GM06990 (cell line): ENCODE data around the gene CHST9.
"Not testable (repeated sequence)": the region's sequence is repeated elsewhere in the genome, so short reads cannot be mapped to it uniquely, and the experiment has no call there.

Experiments used
- DNase-seq: peaks from one replicate; pipeline ENCODE4 v3.0.0-alpha.2; 2011; ENCODE audit not compliant: insufficient read length; ENCODE audit errors: extremely low read depth
- H3K27me3 ChIP-seq: replicated peaks from 2 replicates; pipeline ENCODE4 v1.6.0; 2011; ENCODE audit warnings: low read length; ENCODE audit not compliant: control insufficient read depth, insufficient read depth
- H3K36me3 ChIP-seq: 2 replicates; pipeline ENCODE4 v1.5.1; 2011; ENCODE audit warnings: low read length; ENCODE audit not compliant: control insufficient read depth, insufficient read depth
- H3K4me3 ChIP-seq: replicated peaks from 2 replicates; pipeline ENCODE4 v1.5.1; 2011; ENCODE audit warnings: low read depth, mild to moderate bottlenecking, control low read depth, low read length
- TF ChIP-seq, protein P1 (sequence below): IDR thresholded peaks from 2 replicates; pipeline ENCODE4 v1.5.1; 2011; ENCODE audit warnings: low read length, control low read depth, mild to moderate bottlenecking, inconsistent platforms; ENCODE audit not compliant: insufficient read depth, poor library complexity, severe bottlenecking

Gene CHST9

DNA sequence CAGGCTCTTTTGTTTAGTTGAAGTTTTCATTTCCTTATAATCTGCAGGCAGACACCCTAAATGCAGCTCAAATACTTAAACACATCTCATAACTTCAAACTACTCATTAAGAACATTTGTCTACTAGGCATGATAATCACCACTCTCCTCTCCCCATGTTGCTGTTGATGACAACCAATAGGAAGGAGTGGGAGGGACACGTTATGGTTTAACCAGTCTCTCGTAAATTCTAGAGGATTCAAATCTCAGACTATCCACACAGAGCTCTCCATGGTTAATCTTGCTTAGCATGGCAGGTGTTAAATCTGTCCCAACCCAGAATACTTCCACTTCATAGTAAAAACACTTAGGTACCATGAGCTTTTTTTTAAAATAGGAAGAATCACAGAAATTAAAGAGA lies 192.2 kb downstream of the CHST9 start:
- H3K36me3 ChIP-seq, result no peaks in the 10 kb centered on the region
- no peak for DNase-seq
- H3K4me3 ChIP-seq, result no peak overlapping the region
- no peaks in the 10 kb centered on the region for H3K27me3 ChIP-seq
- TF ChIP-seq, protein P1, sequence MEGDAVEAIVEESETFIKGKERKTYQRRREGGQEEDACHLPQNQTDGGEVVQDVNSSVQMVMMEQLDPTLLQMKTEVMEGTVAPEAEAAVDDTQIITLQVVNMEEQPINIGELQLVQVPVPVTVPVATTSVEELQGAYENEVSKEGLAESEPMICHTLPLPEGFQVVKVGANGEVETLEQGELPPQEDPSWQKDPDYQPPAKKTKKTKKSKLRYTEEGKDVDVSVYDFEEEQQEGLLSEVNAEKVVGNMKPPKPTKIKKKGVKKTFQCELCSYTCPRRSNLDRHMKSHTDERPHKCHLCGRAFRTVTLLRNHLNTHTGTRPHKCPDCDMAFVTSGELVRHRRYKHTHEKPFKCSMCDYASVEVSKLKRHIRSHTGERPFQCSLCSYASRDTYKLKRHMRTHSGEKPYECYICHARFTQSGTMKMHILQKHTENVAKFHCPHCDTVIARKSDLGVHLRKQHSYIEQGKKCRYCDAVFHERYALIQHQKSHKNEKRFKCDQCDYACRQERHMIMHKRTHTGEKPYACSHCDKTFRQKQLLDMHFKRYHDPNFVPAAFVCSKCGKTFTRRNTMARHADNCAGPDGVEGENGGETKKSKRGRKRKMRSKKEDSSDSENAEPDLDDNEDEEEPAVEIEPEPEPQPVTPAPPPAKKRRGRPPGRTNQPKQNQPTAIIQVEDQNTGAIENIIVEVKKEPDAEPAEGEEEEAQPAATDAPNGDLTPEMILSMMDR, result no peak

DNA sequence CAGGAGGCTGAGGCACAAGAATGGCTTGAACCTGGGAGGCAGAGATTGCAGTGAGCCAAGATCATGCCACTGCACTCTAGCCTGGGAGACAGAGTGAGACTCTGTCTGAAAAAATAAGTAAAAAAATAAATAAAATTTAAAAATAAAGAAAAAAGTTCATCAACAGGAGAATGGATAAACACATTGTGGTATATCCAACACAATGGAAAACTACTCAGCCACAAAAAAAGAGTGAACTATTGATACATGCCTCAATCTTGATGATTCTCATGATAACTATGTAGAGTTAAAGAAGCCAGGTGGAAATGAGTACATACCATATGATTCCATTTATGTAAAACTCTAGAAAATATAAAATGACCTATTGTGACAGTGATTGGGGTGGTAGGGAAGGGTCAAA lies 195.3 kb downstream of the CHST9 start:
- no peak for DNase-seq
- no peaks in the 10 kb centered on the region for H3K36me3 ChIP-seq
- H3K4me3 ChIP-seq, result no peak overlapping the region
- TF ChIP-seq, protein P1, result no peak
- H3K27me3 ChIP-seq, result no peaks in the 10 kb centered on the region

DNA sequence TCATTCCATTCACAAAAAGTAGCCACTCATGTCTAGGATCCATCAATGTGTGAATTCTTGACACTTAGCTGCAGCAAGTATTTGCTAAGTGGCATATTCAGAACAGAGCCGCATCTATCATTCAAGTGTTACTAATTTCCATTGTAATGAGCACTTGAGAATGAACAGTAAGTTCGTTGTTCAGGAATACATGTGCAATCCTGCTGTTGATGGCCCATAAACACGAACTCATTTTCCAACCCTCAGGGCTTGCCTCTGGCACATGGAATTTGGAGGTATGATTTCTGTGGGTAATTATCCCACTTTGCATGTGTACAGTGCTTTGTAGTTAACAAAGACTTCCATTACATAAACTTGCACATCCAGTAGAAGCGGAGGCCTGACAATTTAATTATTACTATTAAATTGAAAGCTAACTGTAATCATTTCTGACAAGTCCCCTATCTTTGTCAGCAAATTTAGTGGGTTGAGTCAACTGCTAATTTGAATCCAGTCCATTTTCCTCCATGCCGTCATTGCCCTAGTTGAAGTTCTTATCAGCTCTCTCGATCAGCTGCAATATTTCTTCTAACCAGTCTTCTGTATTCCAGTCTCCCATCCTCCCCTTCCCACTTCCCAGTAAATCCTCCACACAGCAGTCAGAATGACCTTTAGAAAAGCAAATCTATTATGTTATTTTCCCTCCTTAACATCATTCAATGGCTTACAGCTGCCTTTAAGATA lies 203.6 kb downstream of the CHST9 start:
- no peak for DNase-seq
- Histone ChIP-seq H3K27me3 (no peaks in the 10 kb centered on the region), H3K36me3 (no peaks in the 10 kb centered on the region), H3K4me3 (no peak overlapping the region)
- TF ChIP-seq, protein P1, result no peak

DNA sequence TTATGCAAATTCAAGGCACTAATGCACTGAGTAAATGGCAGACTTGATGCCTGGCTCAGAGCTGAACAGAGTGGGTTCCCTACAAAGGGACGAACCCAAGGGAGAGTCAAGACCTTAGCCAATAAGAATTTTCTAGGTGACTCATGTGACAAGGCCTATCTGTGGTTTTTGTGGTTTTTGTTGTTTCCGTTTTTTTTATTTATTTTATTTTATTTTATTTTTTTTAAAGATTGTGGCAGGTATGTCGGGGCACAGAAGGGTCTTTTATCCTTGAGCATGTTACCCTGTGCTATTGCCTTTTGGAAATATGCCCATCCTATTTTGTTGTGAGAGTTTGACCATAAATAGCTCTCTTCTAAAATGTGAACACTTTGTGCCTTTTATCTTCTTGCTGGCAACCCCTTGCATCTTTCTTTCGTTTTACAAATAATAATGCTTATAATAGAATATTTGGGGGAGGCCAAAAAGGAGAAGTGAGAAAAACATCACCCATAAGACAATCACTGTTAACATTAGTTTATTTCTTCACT lies 206.2 kb downstream of the CHST9 start:
- Histone ChIP-seq H3K4me3 (peak overlapping the region; percentile 50; the same call in 1 of the 2 replicates), H3K36me3 (no peaks in the 10 kb centered on the region), H3K27me3 (no peaks in the 10 kb centered on the region)
- TF ChIP-seq, protein P1, result no peak
- DNase-seq, result peak; percentile 74

DNA sequence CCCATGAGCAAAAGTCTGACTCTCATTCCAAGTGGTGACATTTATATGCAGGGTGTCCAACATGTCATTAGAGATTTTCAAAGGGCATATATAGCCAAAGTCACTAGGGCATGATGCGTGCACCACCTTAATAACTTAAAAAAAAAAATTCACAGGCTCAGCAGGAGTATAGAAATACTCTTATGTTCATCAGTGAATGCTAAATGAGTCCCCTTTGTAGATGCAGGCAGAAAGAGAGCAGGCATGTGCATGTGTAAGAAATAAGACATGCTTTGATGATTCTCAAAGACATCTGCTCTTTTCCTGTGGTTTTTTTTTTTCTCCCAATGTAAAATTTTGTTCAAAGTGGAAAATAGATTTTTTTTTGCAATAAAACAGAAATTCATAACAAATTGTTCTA lies 207.3 kb downstream of the CHST9 start:
- no peaks in the 10 kb centered on the region for H3K27me3 ChIP-seq
- DNase-seq, result no peak
- TF ChIP-seq, protein P1, result no peak
- H3K36me3 ChIP-seq, result no peaks in the 10 kb centered on the region
- no peak overlapping the region for H3K4me3 ChIP-seq

DNA sequence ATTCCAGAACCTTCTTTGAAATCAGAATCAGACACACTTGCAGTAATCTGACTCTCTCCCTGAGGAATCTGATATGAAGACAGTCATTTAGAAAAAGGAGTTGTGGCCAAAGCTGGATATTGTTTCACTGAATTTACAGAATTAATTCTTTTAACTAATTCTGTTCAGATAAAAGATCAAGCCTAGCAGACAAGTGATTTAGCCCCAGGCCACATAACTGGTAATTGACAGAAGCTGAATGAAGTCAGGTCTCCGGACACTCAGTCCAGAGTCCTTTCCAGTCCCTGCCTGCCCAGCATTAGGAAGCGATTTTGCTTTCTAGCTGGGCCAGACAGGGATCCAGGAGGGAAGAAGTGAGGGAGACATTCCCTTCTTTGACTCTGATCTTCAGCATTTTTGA lies 208.9 kb downstream of the CHST9 start:
- H3K36me3 ChIP-seq, result no peaks in the 10 kb centered on the region
- no peak for DNase-seq
- H3K4me3 ChIP-seq, result no peak overlapping the region
- no peaks in the 10 kb centered on the region for H3K27me3 ChIP-seq
- TF ChIP-seq, protein P1, result no peak

DNA sequence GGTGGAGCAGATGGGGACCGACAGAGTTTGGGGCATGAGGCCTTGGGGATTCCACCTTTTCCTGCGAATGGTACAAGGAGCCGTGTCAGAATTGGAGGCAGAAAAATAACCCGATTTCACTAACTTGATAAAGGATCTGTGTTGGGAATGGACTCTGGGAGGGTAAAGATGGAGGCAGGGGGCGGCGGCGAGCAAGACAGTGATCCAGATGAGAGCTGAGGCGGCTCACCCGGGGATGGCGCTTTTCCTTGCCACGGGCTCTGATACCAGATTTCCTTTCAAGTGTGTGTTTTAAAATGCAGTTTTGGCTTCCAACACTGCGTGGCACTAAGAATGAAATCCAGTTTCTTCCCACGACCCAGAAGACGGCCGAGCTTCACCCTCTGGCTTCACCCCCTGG lies 212.6 kb downstream of the CHST9 start:
- DNase-seq, H3K4me3 ChIP-seq, H3K27me3 ChIP-seq, H3K36me3 ChIP-seq: not testable (repeated sequence)
